ENCODE data around the gene IFT80.

The IFT80 gene

GRCh38 chr3:160412477-160412876, 13.5 kb upstream of the IFT80 start:
- H3K9me3 ChIP-seq (ENCODE audit: low read length) = no peaks in the 10 kb centered on the region
- peaks cover 73% of the 10 kb centered on the region for H3K36me3 ChIP-seq (ENCODE audit: insufficient read depth, low read length)
- no peaks in the 10 kb centered on the region for H3K27me3 ChIP-seq (ENCODE audit: insufficient read depth, low read length)
- H3K4me1 ChIP-seq (ENCODE audit: insufficient read depth, low read length) = no peaks in the 10 kb centered on the region
- H3K4me3 ChIP-seq (ENCODE audit: low read length) = no peak overlapping the region
- no peak overlapping the region for H2AFZ ChIP-seq (ENCODE audit: low read depth, low read length)

GRCh38 chr3:160409812-160410610, 11.0 kb upstream of the IFT80 start:
- H3K9me3 ChIP-seq (ENCODE audit: low read length) = no peaks in the 10 kb centered on the region
- H3K27me3 ChIP-seq (ENCODE audit: insufficient read depth, low read length) = no peaks in the 10 kb centered on the region
- no peak overlapping the region for H2AFZ ChIP-seq (ENCODE audit: low read depth, low read length)
- H3K4me3 ChIP-seq (ENCODE audit: low read length) = no peak overlapping the region
- H3K4me1 ChIP-seq (ENCODE audit: insufficient read depth, low read length) = no peaks in the 10 kb centered on the region
- peaks cover 66% of the 10 kb centered on the region for H3K36me3 ChIP-seq (ENCODE audit: insufficient read depth, low read length)

GRCh38 chr3:160403796-160404470, 4.9 kb upstream of the IFT80 start:
- Histone ChIP-seq H3K4me1 (ENCODE audit: insufficient read depth, low read length) (peaks cover 37% of the 10 kb centered on the region), H3K4me3 (ENCODE audit: low read length) (peak overlapping the region; percentile 100), H3K27me3 (ENCODE audit: insufficient read depth, low read length) (no peaks in the 10 kb centered on the region), H2AFZ (ENCODE audit: low read depth, low read length) (no peak overlapping the region), H3K9me3 (ENCODE audit: low read length) (no peaks in the 10 kb centered on the region), H3K36me3 (ENCODE audit: insufficient read depth, low read length) (peaks cover 44% of the 10 kb centered on the region)

- Histone ChIP-seq H3K4me3 (ENCODE audit: low read length) (peak overlapping the region; percentile 100), H3K36me3 (ENCODE audit: insufficient read depth, low read length) (peaks cover 41% of the 10 kb centered on the region), H3K27me3 (ENCODE audit: insufficient read depth, low read length) (no peaks in the 10 kb centered on the region), H2AFZ (ENCODE audit: low read depth, low read length) (no peak overlapping the region), H3K9me3 (ENCODE audit: low read length) (no peaks in the 10 kb centered on the region), H3K4me1 (ENCODE audit: insufficient read depth, low read length) (peaks cover 41% of the 10 kb centered on the region)
Observed at GRCh38 chr3:160403028-160403545, 4.1 kb upstream of the IFT80 start.

GRCh38 chr3:160402221-160403027, 3.4 kb upstream of the IFT80 start:
- H3K27me3 ChIP-seq (ENCODE audit: insufficient read depth, low read length) = no peaks in the 10 kb centered on the region
- peak overlapping the region; percentile 100 for H3K4me3 ChIP-seq (ENCODE audit: low read length)
- peaks cover 38% of the 10 kb centered on the region for H3K36me3 ChIP-seq (ENCODE audit: insufficient read depth, low read length)
- no peak overlapping the region for H2AFZ ChIP-seq (ENCODE audit: low read depth, low read length)
- H3K9me3 ChIP-seq (ENCODE audit: low read length) = no peaks in the 10 kb centered on the region
- peaks cover 45% of the 10 kb centered on the region for H3K4me1 ChIP-seq (ENCODE audit: insufficient read depth, low read length)

GRCh38 chr3:160401291-160402095, 2.5 kb upstream of the IFT80 start:
- Histone ChIP-seq H3K4me1 (ENCODE audit: insufficient read depth, low read length) (peaks cover 49% of the 10 kb centered on the region), H3K36me3 (ENCODE audit: insufficient read depth, low read length) (peaks cover 34% of the 10 kb centered on the region), H3K27me3 (ENCODE audit: insufficient read depth, low read length) (no peaks in the 10 kb centered on the region), H3K4me3 (ENCODE audit: low read length) (peak overlapping the region; percentile 100), H2AFZ (ENCODE audit: low read depth, low read length) (peak overlapping the region; percentile 13), H3K9me3 (ENCODE audit: low read length) (no peaks in the 10 kb centered on the region)

DNA sequence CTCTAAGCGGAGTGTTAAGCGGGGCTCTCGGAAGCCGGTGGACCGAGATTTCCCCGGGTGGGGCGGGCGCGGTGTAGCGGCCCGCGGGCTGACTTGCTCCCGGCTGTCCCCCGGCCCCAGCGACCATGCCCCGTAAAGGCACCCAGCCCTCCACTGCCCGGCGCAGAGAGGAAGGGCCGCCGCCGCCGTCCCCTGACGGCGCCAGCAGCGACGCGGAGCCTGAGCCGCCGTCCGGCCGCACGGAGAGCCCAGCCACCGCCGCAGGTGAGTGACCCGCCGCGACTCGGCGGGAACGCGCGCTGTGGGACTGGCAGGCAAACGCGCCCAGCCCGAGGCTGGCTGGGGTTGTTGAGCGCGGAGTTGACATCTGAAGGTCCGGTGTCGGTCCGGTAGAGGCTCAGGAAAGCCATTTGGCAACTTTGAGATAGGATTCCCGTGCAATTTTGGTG, 1.7 kb upstream of the IFT80 start:
- Histone ChIP-seq H3K27me3 (ENCODE audit: insufficient read depth, low read length) (no peaks in the 10 kb centered on the region), H3K9me3 (ENCODE audit: low read length) (no peaks in the 10 kb centered on the region), H3K36me3 (ENCODE audit: insufficient read depth, low read length) (peaks cover 28% of the 10 kb centered on the region), H3K4me1 (ENCODE audit: insufficient read depth, low read length) (peaks cover 49% of the 10 kb centered on the region), H2AFZ (ENCODE audit: low read depth, low read length) (peak overlapping the region; percentile 13), H3K4me3 (ENCODE audit: low read length) (peak overlapping the region; percentile 100)

- peak overlapping the region; percentile 100 for H3K4me3 ChIP-seq (ENCODE audit: low read length)
- H3K4me1 ChIP-seq (ENCODE audit: insufficient read depth, low read length) = peaks cover 49% of the 10 kb centered on the region
- H3K9me3 ChIP-seq (ENCODE audit: low read length) = no peaks in the 10 kb centered on the region
- H3K36me3 ChIP-seq (ENCODE audit: insufficient read depth, low read length) = peaks cover 23% of the 10 kb centered on the region
- H3K27me3 ChIP-seq (ENCODE audit: insufficient read depth, low read length) = no peaks in the 10 kb centered on the region
- peak overlapping the region; percentile 99 for H2AFZ ChIP-seq (ENCODE audit: low read depth, low read length)
Observed at GRCh38 chr3:160400030-160400701, 1.1 kb upstream of the IFT80 start.

GRCh38 chr3:160398820-160399124, 253 bp downstream of the IFT80 start:
- H2AFZ ChIP-seq (ENCODE audit: low read depth, low read length) = peak overlapping the region; percentile 99
- peaks cover 38% of the 10 kb centered on the region for H3K4me1 ChIP-seq (ENCODE audit: insufficient read depth, low read length)
- no peaks in the 10 kb centered on the region for H3K9me3 ChIP-seq (ENCODE audit: low read length)
- H3K4me3 ChIP-seq (ENCODE audit: low read length) = peak overlapping the region; percentile 100
- no peaks in the 10 kb centered on the region for H3K27me3 ChIP-seq (ENCODE audit: insufficient read depth, low read length)
- H3K36me3 ChIP-seq (ENCODE audit: insufficient read depth, low read length) = peaks cover 10% of the 10 kb centered on the region

GRCh38 chr3:160395297-160395696, 3.7 kb downstream of the IFT80 start:
- Histone ChIP-seq H3K4me3 (ENCODE audit: low read length) (no peak overlapping the region), H3K9me3 (ENCODE audit: low read length) (no peaks in the 10 kb centered on the region), H3K27me3 (ENCODE audit: insufficient read depth, low read length) (no peaks in the 10 kb centered on the region), H2AFZ (ENCODE audit: low read depth, low read length) (no peak overlapping the region), H3K36me3 (ENCODE audit: insufficient read depth, low read length) (no peaks in the 10 kb centered on the region), H3K4me1 (ENCODE audit: insufficient read depth, low read length) (peaks cover 12% of the 10 kb centered on the region)

- H3K9me3 ChIP-seq (ENCODE audit: low read length) = no peaks in the 10 kb centered on the region
- no peak overlapping the region for H2AFZ ChIP-seq (ENCODE audit: low read depth, low read length)
Observed at GRCh38 chr3:160394009-160394392, 5.0 kb downstream of the IFT80 start.

More at GRCh38 chr3:160394009-160394392, 5.0 kb downstream of the IFT80 start:
- Histone ChIP-seq H3K4me1 (ENCODE audit: insufficient read depth, low read length) (peaks cover 12% of the 10 kb centered on the region), H3K4me3 (ENCODE audit: low read length) (no peak overlapping the region), H3K36me3 (ENCODE audit: insufficient read depth, low read length) (no peaks in the 10 kb centered on the region), H3K27me3 (ENCODE audit: insufficient read depth, low read length) (no peaks in the 10 kb centered on the region)

Measured in neuron (in vitro differentiated cells).